ENCODE measurements around the gene TSPEAR. TPM values are rescaled to one million over a fixed set of nuclear protein-coding genes. Genes with fewer than 3 reads are reported as not detected.

Gene TSPEAR
- total and polyA plus RNA-seq, 9 of the 15 experiments (the other 6 are each of a cell fraction or from before 2014, with no cell fraction given), result not detected

DNA sequence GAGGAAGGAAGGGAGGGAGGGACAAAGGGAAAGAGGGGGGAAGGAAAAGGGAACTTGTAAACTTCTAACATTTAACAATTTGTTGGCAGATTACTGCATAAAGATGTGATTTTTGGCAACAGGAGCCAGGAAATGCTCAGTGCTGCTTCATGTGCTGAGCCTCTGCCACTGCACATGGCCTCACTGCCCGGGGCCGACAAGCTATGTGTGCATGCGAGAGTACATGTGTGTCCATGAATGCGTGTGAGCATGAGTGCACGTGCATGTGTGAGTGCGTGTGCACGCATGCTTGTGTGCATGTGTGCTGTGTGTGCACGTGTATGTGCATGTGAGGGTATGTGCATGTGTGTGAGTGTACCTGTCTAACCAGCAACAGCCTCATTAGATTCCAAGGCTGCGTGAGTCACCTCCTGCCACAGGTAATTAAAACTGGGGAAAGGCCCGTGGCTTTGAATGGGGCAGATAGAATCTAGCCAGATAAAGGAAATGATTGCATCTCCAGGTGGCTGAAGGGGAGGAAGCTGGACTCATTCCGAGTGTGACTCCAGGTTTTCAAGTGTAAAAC, 41.4 kb upstream of the TSPEAR start:
- Histone ChIP-seq H3K79me2 (ENCODE audit: control insufficient read depth, insufficient read depth, low read length) (no peaks in the 10 kb centered on the region), H3K9ac (ENCODE audit: insufficient read depth in 1 of 2, low read depth in 2 of 2, low read length in 2 of 2) (no peak overlapping the region), H3K27ac (ENCODE audit: extremely low read depth, low read depth, low read length) (no peak overlapping the region), H2AFZ (ENCODE audit: low read depth, low read length) (no peak overlapping the region), H3K4me3 (no peak overlapping the region), H3K9me3 (replicated peaks; ENCODE audit: control insufficient read depth, insufficient read depth, low read depth, low read length) (no peaks in the 10 kb centered on the region), H3K4me1 (replicated peaks in 1 of 2; ENCODE audit: control insufficient read depth in 2 of 2, insufficient read depth in 2 of 2, low read length in 2 of 2) (peaks cover 0 to 42% of the 10 kb centered on the region in 2 experiments; a peak in 2 of 5 replicates), H3K36me3 (ENCODE audit: control insufficient read depth, insufficient read depth, low read length) (no peaks in the 10 kb centered on the region), H4K20me1 (replicated peaks; ENCODE audit: control insufficient read depth, insufficient read depth, low read length) (0 out of 2 replicates have a peak, but pooled peaks cover 3% of the 10 kb centered on the region), H3K9me1 (ENCODE audit: control insufficient read depth, insufficient read depth, low read length) (no peaks in the 10 kb centered on the region), H3K4me2 (ENCODE audit: insufficient read depth, low read length) (no peak overlapping the region), H3K27me3 (ENCODE audit: control insufficient read depth in 2 of 2, insufficient read depth in 2 of 2, low read length in 2 of 2) (peaks cover 54 to 76% of the 10 kb centered on the region in 2 experiments)
- intact Hi-C loops (cut with micrococcal nuclease), result no loop called here
- no peak for ATAC-seq
- in situ Hi-C loops (cut with MboI), result no loop called here
- no TSS peak for BruUV-seq (replicated peaks)
- no peak for DNase-seq (ENCODE audit: extremely low read depth in 1 of 4, low spot score in 3 of 4)
- TF ChIP-seq BHLHE40 (IDR thresholded peaks at IDR 0.05; ENCODE audit: low read length) (0 out of 2 replicates have a peak, but pooled peaks have one; percentile 21), MAX (CRISPR knock-in tag; IDR thresholded peaks at IDR 0.05) (peak; percentile 58), USF1 (CRISPR knock-in tag; IDR thresholded peaks at IDR 0.05) (no peak)
- peak; percentile 19 for FAIRE-seq
- 32% methylated on average over 11 of the region's 11 CpGs for WGBS (ENCODE audit: insufficient coverage, low coverage, missing lambda C conversion rate)
- ChIA-PET CTCF (ENCODE audit: low intra/inter-chr PET ratio) (no interaction called here), POLR2A (no interaction called here)
